Measurements from ENCODE around the gene SCNM1. TPM values are rescaled to one million over a fixed set of nuclear protein-coding genes. Genes with fewer than 3 reads are reported as not detected.
"Not testable (repeated sequence)": the region's sequence is repeated elsewhere in the genome, so short reads cannot be mapped to it uniquely, and the experiment has no call there.

Gene SCNM1
- total RNA-seq, 2 donors from 2014 or later = 16.2 to 28.0 TPM

DNA sequence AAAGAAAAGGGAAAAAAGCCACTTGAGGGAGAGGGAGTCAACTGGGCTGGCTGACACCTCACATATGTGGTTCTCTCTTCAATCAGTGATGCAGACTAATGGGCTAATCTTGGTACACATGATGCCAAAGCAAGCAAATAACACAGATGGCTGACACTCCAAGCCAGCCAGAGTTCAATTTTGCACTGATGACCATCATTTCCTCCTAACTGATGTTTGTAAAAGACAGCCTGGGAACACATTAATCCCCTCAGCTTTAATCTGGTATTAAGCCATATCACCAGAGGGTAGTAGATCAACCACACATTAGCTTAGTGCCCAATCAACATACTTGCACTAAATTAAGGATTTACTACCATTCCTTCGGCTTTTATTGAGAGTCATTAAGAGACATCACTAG lies 21.3 kb downstream of the SCNM1 start:
- Histone ChIP-seq H3K27me3 (no peaks in the 10 kb centered on the region), H3K4me3 (no peak overlapping the region), H3K9me3 (no peaks in the 10 kb centered on the region), H3K36me3 (replicated peaks in 1 of 2; ENCODE audit: insufficient read depth in 1 of 2, low read depth in 2 of 2) (peaks cover 9 to 26% of the 10 kb centered on the region in 2 donors), H3K27ac (no peak overlapping the region), H3K4me1 (peaks cover 18% of the 10 kb centered on the region)
- TF ChIP-seq, protein P1, sequence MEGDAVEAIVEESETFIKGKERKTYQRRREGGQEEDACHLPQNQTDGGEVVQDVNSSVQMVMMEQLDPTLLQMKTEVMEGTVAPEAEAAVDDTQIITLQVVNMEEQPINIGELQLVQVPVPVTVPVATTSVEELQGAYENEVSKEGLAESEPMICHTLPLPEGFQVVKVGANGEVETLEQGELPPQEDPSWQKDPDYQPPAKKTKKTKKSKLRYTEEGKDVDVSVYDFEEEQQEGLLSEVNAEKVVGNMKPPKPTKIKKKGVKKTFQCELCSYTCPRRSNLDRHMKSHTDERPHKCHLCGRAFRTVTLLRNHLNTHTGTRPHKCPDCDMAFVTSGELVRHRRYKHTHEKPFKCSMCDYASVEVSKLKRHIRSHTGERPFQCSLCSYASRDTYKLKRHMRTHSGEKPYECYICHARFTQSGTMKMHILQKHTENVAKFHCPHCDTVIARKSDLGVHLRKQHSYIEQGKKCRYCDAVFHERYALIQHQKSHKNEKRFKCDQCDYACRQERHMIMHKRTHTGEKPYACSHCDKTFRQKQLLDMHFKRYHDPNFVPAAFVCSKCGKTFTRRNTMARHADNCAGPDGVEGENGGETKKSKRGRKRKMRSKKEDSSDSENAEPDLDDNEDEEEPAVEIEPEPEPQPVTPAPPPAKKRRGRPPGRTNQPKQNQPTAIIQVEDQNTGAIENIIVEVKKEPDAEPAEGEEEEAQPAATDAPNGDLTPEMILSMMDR (IDR thresholded peaks at IDR 0.05) = no peak
- no peak for TF ChIP-seq POLR2A (IDR thresholded peaks at IDR 0.05)
- 68 to 88% methylated on average over 1 of the region's 1 CpG for WGBS, 2 donors
- DNase-seq (peak in 1 of 4 donors; percentile 9), ATAC-seq (no peak)
- intact Hi-C loops (cut with DNase I) = no loop called here

DNA sequence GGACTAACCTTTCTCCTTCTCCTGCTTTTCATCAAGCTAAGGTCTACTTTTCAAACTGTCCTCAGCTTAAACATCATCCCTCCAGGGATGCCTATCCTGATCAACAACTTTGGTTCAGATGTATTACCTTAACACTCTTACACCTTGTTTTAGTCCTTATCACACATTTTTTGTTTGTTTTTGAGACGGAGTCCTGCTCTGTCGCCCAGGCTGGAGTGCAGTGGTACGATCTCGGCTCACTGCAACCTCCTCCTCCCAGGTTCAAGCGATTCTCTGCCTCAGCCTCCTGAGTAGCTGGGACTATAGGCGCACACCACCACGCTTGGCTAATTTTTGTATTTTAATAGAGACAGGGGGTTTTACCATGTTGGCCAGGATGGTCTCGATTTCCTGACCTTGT lies 22.7 kb downstream of the SCNM1 start:
- H3K9me3 ChIP-seq; DNase-seq; H3K27ac ChIP-seq; H3K4me3 ChIP-seq; intact Hi-C loops (cut with DNase I); ATAC-seq; H3K27me3 ChIP-seq: not testable (repeated sequence)
- Histone ChIP-seq H3K36me3 (replicated peaks in 1 of 2; ENCODE audit: insufficient read depth in 1 of 2, low read depth in 2 of 2) (peaks cover 6 to 13% of the 10 kb centered on the region in 2 donors), H3K4me1 (peaks cover 18% of the 10 kb centered on the region)
- WGBS, 2 donors = 34 to 43% methylated on average over 5 to 8 of the region's 8 CpGs

DNA sequence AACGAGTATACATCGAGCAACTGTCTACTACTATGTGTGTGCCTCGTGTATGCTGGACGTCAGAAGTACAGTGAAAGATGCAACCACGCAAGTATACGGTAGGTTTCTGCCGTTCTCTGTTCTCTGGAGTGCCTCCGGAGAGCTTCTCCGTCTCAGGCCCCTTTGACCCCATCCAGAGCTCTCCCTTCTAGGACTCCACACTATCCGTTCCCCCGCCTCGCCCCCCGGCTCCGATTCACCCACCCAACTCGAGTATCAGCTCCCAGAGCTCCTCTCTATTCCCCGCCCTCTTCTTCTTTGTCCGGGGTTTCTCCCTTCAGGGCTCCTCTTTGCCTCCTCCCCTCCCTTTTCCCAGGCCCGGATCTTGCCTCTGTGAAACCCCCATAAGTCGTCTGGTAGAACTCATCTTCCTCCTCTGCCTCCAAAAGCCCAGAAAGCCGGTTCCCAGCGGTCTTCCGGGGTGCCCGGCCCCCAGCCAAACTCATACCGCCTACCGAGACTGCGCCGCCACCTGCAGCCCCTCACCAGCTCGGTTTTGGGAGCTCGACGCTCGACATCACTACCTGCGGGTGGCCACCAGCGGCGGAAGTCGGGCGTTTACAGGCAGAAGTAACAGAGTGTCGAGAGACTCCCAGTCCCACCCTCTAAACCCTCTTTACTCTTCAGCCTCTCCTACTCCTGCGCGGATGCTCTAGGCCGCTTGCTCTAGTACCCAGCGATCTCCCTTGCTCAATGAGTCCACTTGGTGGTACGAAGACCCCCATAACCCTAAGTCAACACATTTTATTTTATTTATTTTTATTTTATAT lies 23.9 kb downstream of the SCNM1 start, which contains the start of gene VPS72:
VPS72 (minus strand) TSS at position 561 of the 809 bp plus-strand sequence; CDS start at position 485, 76 bp downstream.
- Histone ChIP-seq H3K9me3 (no peaks in the 10 kb centered on the region), H3K36me3 (replicated peaks in 1 of 2; ENCODE audit: insufficient read depth in 1 of 2, low read depth in 2 of 2) (peaks cover 0 to 4% of the 10 kb centered on the region in 2 donors), H3K27ac (peak within 1 kb of the TSS; percentile 33 to 82 (median 70)), H3K27me3 (no peaks in the 10 kb centered on the region), H3K4me1 (peaks cover 18% of the 10 kb centered on the region), H3K4me3 (peak within 1 kb of the TSS; percentile 67 to 78)
- ATAC-seq (peak; percentile 99), DNase-seq (peak; percentile 80 to 90 (median 88))
- TF ChIP-seq POLR2A (IDR thresholded peaks at IDR 0.05) = peak in 2 of 3 donors; percentile 66 to 70
- TF ChIP-seq, protein P1 (IDR thresholded peaks at IDR 0.05) = peak in 4 of 7 experiments; percentile 35 to 47 (median 42)
- intact Hi-C loops (cut with DNase I) = no loop called here
- 1% methylated on average over 28 to 42 of the region's 42 CpGs for WGBS, 2 donors

DNA sequence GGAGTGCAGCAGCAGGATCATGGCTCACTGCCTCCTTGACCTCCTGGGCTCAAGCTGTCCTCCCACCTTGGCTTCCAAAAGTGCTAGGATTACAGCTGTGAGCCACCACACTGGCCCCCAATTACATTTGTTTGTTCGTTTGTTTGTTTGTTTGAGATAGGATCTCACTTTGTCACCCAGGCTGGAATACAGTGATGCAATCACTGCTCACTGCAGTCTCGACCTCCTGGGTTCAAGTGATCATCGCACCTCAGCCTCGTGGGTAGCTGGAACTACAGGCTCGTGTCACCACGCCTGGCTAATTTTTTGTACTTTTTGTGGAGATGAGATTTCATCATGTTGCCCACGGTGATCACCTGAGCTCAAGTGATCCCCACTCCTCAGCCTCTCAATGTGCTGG lies 26.1 kb downstream of the SCNM1 start:
- intact Hi-C loops (cut with DNase I) = no loop called here
- WGBS, 2 donors = 55 to 61% methylated on average over 7 of the region's 7 CpGs
- H3K27ac ChIP-seq = no peak overlapping the region
- H3K4me1 ChIP-seq = peaks cover 21% of the 10 kb centered on the region
- no peak overlapping the region for H3K4me3 ChIP-seq
- no peaks in the 10 kb centered on the region for H3K9me3 ChIP-seq
- no peaks in the 10 kb centered on the region for H3K27me3 ChIP-seq
- no peaks in the 10 kb centered on the region for H3K36me3 ChIP-seq (replicated peaks in 1 of 2; ENCODE audit: insufficient read depth in 1 of 2, low read depth in 2 of 2)
- ATAC-seq = no peak
- no peak for DNase-seq
- TF ChIP-seq POLR2A (IDR thresholded peaks at IDR 0.05) = no peak
- TF ChIP-seq, protein P1 (IDR thresholded peaks at IDR 0.05) = no peak

DNA sequence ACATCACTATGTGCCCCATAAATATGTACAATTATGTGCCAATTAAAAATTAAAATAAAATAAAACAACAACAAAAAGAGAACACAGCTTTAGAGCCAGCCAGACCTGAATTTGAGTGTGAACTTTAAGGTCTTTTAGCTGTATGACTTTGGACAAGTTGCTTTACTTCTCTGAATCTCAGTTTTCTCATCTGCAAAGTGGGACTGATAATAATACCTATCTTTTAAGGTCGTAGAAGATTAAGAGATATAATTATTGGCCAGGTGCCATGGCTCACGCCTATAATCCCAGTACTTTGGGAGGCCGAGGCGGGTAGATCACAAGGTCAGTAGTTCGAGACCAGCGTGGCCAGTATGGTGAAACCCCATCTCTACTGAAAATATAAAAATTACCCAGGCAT lies 27.4 kb downstream of the SCNM1 start:
- Histone ChIP-seq H3K9me3 (no peaks in the 10 kb centered on the region), H3K27me3 (no peaks in the 10 kb centered on the region), H3K27ac (no peak overlapping the region), H3K4me3 (no peak overlapping the region), H3K36me3 (replicated peaks in 1 of 2; ENCODE audit: insufficient read depth in 1 of 2, low read depth in 2 of 2) (no peaks in the 10 kb centered on the region), H3K4me1 (peaks cover 27% of the 10 kb centered on the region)
- intact Hi-C loops (cut with DNase I) = no loop called here
- 50 to 57% methylated on average over 6 of the region's 6 CpGs for WGBS, 2 donors
- DNase-seq (no peak), ATAC-seq (no peak)
- TF ChIP-seq, protein P1 (IDR thresholded peaks at IDR 0.05) = no peak
- no peak for TF ChIP-seq POLR2A (IDR thresholded peaks at IDR 0.05)

Data from body of pancreas (tissue), 4 donors.